Transverse colon (tissue), 4 donors: Measurements from ENCODE around the gene NPLOC4.

Experiments used
- CTCF ChIP-seq, 5 experiments: fragments of 200-600 bp in 3 of 5; fragments of 450-650 bp in 2 of 5; sonication (generic) in 3 of 5; IDR thresholded peaks; 1 replicate in 2 of 5; 2 replicates in 3 of 5; pipeline ENCODE4 v1.5.1; 2016 to 2017; ENCODE audit warnings: antibody characterized with exemption in 5 of 5, inconsistent platforms in 3 of 5, mild to moderate bottlenecking in 2 of 5, moderate library complexity in 1 of 5
- POLR2A ChIP-seq: fragments of 450-650 bp; IDR thresholded peaks from one replicate; pipeline ENCODE4 v1.6.1; 2016; ENCODE audit warnings: antibody characterized with exemption, mild to moderate bottlenecking, moderate library complexity
- POLR2AphosphoS5 ChIP-seq, 3 donors: sonication (generic); formaldehyde crosslinking; IDR thresholded peaks; one replicate each; pipeline ENCODE4 v1.6.1; 2016; ENCODE audit warnings: antibody characterized with exemption in 3 of 3

DNA sequence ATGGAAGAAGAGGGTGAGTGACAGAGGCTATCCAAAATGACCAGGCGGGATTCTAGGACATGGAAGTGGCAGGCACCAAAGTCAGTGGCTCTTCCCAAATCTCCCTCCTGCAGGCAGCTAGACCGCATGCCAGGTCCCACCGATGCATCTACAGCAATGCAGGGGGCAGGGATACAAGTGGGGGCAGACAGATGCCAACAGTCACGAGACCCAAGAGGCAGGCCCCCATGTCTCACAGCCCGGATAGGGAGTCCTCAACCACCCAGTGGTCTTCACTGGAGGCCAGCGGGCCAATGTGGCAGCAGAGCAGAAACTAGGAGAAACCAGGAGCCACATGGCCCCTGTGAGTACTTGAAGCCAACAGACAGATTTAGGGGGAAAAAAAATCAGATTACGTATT is 20.0 kb downstream of the NPLOC4 start:
- TF ChIP-seq POLR2A (no peak), POLR2AphosphoS5 (IDR thresholded peaks at IDR 0.05) (no peak), CTCF (IDR thresholded peaks at IDR 0.05) (no peak)
